ENCODE data around the gene SUCO. TPM values are rescaled to one million over a fixed set of nuclear protein-coding genes. Genes with fewer than 3 reads are reported as not detected.

SUCO gene
- total and polyA plus RNA-seq, 2 of the 4 experiments (the other 2 are of a cell fraction) = 11.4 to 21.5 TPM

- Histone ChIP-seq H3K9ac (ENCODE audit: low read depth, low read length) (no peak overlapping the region), H4K5ac (ENCODE audit: low read depth, low read length) (no peak overlapping the region), H3K56ac (ENCODE audit: extremely low read depth, insufficient read depth, low read length) (no peak overlapping the region), H4K91ac (ENCODE audit: insufficient read depth, low read depth, low read length) (no peak overlapping the region), H3K4me2 (ENCODE audit: low read depth, low read length) (no peak overlapping the region), H3K4ac (ENCODE audit: low read depth, low read length) (no peak overlapping the region), H2BK15ac (ENCODE audit: low read depth, low read length) (no peak overlapping the region), H3K27ac (ENCODE audit: insufficient read depth, low read length) (no peak overlapping the region), H2BK20ac (ENCODE audit: low read depth, low read length) (no peak overlapping the region), H3K36me3 (ENCODE audit: control insufficient read depth, insufficient read depth, low read length) (no peaks in the 10 kb centered on the region), H3K4me3 (ENCODE audit: insufficient read depth, low read depth, low read length) (no peak overlapping the region), H3K18ac (ENCODE audit: low read depth, low read length) (no peak overlapping the region), H3K4me1 (ENCODE audit: control insufficient read depth, insufficient read depth, low read length) (peaks cover 5% of the 10 kb centered on the region; the same call in 1 of the 2 replicates), H2AK9ac (replicated peaks; ENCODE audit: low read depth, low read length, poor library complexity) (no peak overlapping the region), H4K20me1 (ENCODE audit: insufficient read depth, low read length) (no peaks in the 10 kb centered on the region), H3K27me3 (ENCODE audit: control insufficient read depth, insufficient read depth, low read length) (no peaks in the 10 kb centered on the region), H3K9me3 (ENCODE audit: control insufficient read depth, insufficient read depth, low read length) (no peaks in the 10 kb centered on the region), H3K9me1 (ENCODE audit: insufficient read depth, low read length) (no peaks in the 10 kb centered on the region), H3K14ac (replicated peaks; ENCODE audit: low read depth, low read length) (no peak overlapping the region), H4K8ac (ENCODE audit: low read depth in 2 of 2, low read length in 2 of 2) (peak overlapping the region in 1 of 2 experiments; percentile 14; a peak in 1 of 4 replicates), H3K79me1 (ENCODE audit: low read depth in 1 of 2, low read length in 2 of 2) (no peaks in the 10 kb centered on the region), H2BK5ac (ENCODE audit: low read depth, low read length, poor library complexity, severe bottlenecking) (peak overlapping the region; percentile 61), H2AFZ (replicated peaks; ENCODE audit: low read length, poor library complexity) (no peak overlapping the region), H3K23ac (ENCODE audit: low read depth, low read length) (no peak overlapping the region), H2AK5ac (ENCODE audit: low read depth, low read length) (no peak overlapping the region), H2BK120ac (ENCODE audit: low read depth, low read length) (no peak overlapping the region)
- dilution Hi-C loops (cut with HindIII; ENCODE audit: low sequenced_read_pairs, unreplicated experiment) = no loop called here
- ATAC-seq (ENCODE audit: low read depth) (peak; percentile 94), DNase-seq (peak; percentile 88)
- no TSS peak for BruUV-seq (replicated peaks)
- in situ Hi-C loops (cut with MboI; ENCODE audit: low sequenced_read_pairs) = no loop called here
- POLR2A ChIA-PET (ENCODE audit: unreplicated experiment) = no interaction called here
- intact Hi-C loops (cut with micrococcal nuclease) = no loop called here
- no CpG with 5 or more reads among the region's 2 CpGs for WGBS, 2 experiments (ENCODE audit: extremely low coverage in 2 of 2, insufficient read length in 1 of 2)
- CTCF ChIA-PET = no interaction called here
- TF ChIP-seq MAFK (IDR thresholded peaks at IDR 0.05; ENCODE audit: low read depth, low read length) (peak; percentile 44; the same call in 1 of the 2 replicates), RCOR1 (IDR thresholded peaks at IDR 0.05; ENCODE audit: insufficient replicate concordance, low read length) (no peak), MXI1 (IDR thresholded peaks at IDR 0.05; ENCODE audit: borderline replicate concordance, low read depth, low read length) (no peak), NFE2L2 (IDR thresholded peaks at IDR 0.05; ENCODE audit: low read depth, low read length) (peak; percentile 77), FOS (IDR thresholded peaks at IDR 0.05; ENCODE audit: low read depth, low read length) (peak; percentile 59; the same call in 1 of the 2 replicates), USF2 (IDR thresholded peaks at IDR 0.05; ENCODE audit: low read depth, low read length) (peak; percentile 42), SMC3 (IDR thresholded peaks at IDR 0.05; ENCODE audit: low read depth, low read length) (no peak), CEBPB (IDR thresholded peaks at IDR 0.05; ENCODE audit: low read depth, low read length) (no peak)
Observed at GRCh38 chr1:172654535-172654934, 121.6 kb downstream of the SUCO start.

All from IMR-90 (cell line).